ENCODE data around the gene TMED8. TPM values are rescaled to one million over a fixed set of nuclear protein-coding genes. Genes with fewer than 3 reads are reported as not detected.
"Not testable (repeated sequence)": the region's sequence is repeated elsewhere in the genome, so short reads cannot be mapped to it uniquely, and the experiment has no call there.

Gene TMED8
- total and polyA plus RNA-seq, 7 experiments from 2014 or later, result 2.4 to 18.6 (median 6.0) TPM

GRCh38 chr14:77320238-77320935 is 56.5 kb downstream of the TMED8 start, which contains the start of gene POMT2:
TSS of gene POMT2 (minus strand) at chr14:77320883. CDS start at chr14:77320681, 202 bp downstream.
- Mint-ChIP-seq H3K4me1 (peaks cover 12 to 21% (median 16%) of the 10 kb centered on the region in 7 donors), H3K4me3 (peak within 1 kb of the TSS; percentile 94 to 99 (median 98)), H3K27me3 (no peaks in the 10 kb centered on the region), H3K36me3 (no peaks in the 10 kb centered on the region), H3K9me3 (no peaks in the 10 kb centered on the region), H3K27ac (peak within 1 kb of the TSS; percentile 95 to 99 (median 99))
- intact Hi-C loops (cut with micrococcal nuclease), result loop anchor here (1.0 to 10.0 kb wide), 12 partner anchors 196 to 1660 kb away; partner anchors contain the start of genes GPATCH2L (in 2 of the 2), ALKBH1 (in 1 of the 2), CIPC (in 1 of the 2) and ERG28 (in 1 of the 2)
- Histone ChIP-seq H3K4me3 (ENCODE audit: low read length) (peak within 1 kb of the TSS; percentile 97), H3K4me1 (ENCODE audit: control insufficient read depth in 2 of 2, insufficient read depth in 2 of 2, low read length in 2 of 2) (peaks cover 0 to 6% of the 10 kb centered on the region in 2 donors), H3K36me3 (ENCODE audit: control insufficient read depth in 2 of 3, insufficient read depth in 3 of 3, low read length in 3 of 3) (peaks cover 0 to 3% (median 0%) of the 10 kb centered on the region in 3 experiments), H3K9me3 (ENCODE audit: control insufficient read depth in 2 of 3, low read length in 3 of 3) (no peaks in the 10 kb centered on the region), H3K27ac (ENCODE audit: low read depth, low read length) (peak within 1 kb of the TSS; percentile 93), H3K27me3 (ENCODE audit: control insufficient read depth in 2 of 2, insufficient read depth in 2 of 2, low read length in 2 of 2) (no peaks in the 10 kb centered on the region)
- ATAC-seq, result peak; percentile 71
- CTCF ChIA-PET, result interaction anchor here (0.6 to 0.7 kb wide), 2 partner anchors 167 to 304 kb away, joined by 3 to 4 read pairs; no protein-coding TSS in a partner anchor
- POLR2A ChIA-PET, result interaction anchor here (1.2 to 1.8 kb wide), 11 partner anchors 12 to 480 kb away, joined by 3 to 9 read pairs (median 4); partner anchors contain the start of genes ADCK1, CIPC, IRF2BPL and SAMD15
- DNase-seq, result peak; percentile 87 to 94 (median 91)

- no peaks in the 10 kb centered on the region for H3K27me3 Mint-ChIP-seq
- H3K4me1 Mint-ChIP-seq, result peaks cover 12 to 21% (median 16%) of the 10 kb centered on the region in 7 donors
- H3K4me1 ChIP-seq (ENCODE audit: control insufficient read depth in 2 of 2, insufficient read depth in 2 of 2, low read length in 2 of 2), result peaks cover 0 to 6% of the 10 kb centered on the region in 2 donors
- CTCF ChIA-PET, result interaction anchor here (0.7 kb wide), 1 partner anchor 166 kb away, joined by 3 read pairs; no protein-coding TSS in a partner anchor
- H3K27me3 ChIP-seq (ENCODE audit: control insufficient read depth in 2 of 2, insufficient read depth in 2 of 2, low read length in 2 of 2), result no peaks in the 10 kb centered on the region
- H3K9me3 ChIP-seq (ENCODE audit: control insufficient read depth in 2 of 3, low read length in 3 of 3), result no peaks in the 10 kb centered on the region
- peak overlapping the region in 3 of 9 donors; percentile 89 to 98 (median 93) for H3K27ac Mint-ChIP-seq
- intact Hi-C loops (cut with micrococcal nuclease), result no loop called here
- H3K9me3 Mint-ChIP-seq, result no peaks in the 10 kb centered on the region
- no peak overlapping the region for H3K27ac ChIP-seq (ENCODE audit: low read depth, low read length)
- ATAC-seq (no peak), DNase-seq (no peak)
- no peak overlapping the region for H3K4me3 ChIP-seq (ENCODE audit: low read length)
- no peaks in the 10 kb centered on the region for H3K36me3 Mint-ChIP-seq
- H3K36me3 ChIP-seq (ENCODE audit: control insufficient read depth in 2 of 3, insufficient read depth in 3 of 3, low read length in 3 of 3), result peaks cover 0 to 3% (median 0%) of the 10 kb centered on the region in 3 experiments
- POLR2A ChIA-PET, result interaction anchor here (0.7 kb wide), 1 partner anchor 58 kb away, joined by 3 read pairs; the partner anchor contains the start of genes SAMD15 and TMED8
- H3K4me3 Mint-ChIP-seq, result peak overlapping the region in 7 of 10 donors; percentile 25 to 99 (median 85)
These were observed 57.5 kb downstream of the TMED8 start for GRCh38 chr14:77319422-77319821.

- H3K36me3 Mint-ChIP-seq; H3K27ac Mint-ChIP-seq; H3K9me3 Mint-ChIP-seq; DNase-seq; H3K27ac ChIP-seq (ENCODE audit: low read depth, low read length); H3K4me1 ChIP-seq (ENCODE audit: control insufficient read depth in 2 of 2, insufficient read depth in 2 of 2, low read length in 2 of 2); H3K4me3 ChIP-seq (ENCODE audit: low read length); H3K27me3 Mint-ChIP-seq; H3K27me3 ChIP-seq (ENCODE audit: control insufficient read depth in 2 of 2, insufficient read depth in 2 of 2, low read length in 2 of 2); ATAC-seq; CTCF ChIA-PET; H3K9me3 ChIP-seq (ENCODE audit: control insufficient read depth in 2 of 3, low read length in 3 of 3); intact Hi-C loops (cut with micrococcal nuclease); H3K36me3 ChIP-seq (ENCODE audit: control insufficient read depth in 2 of 3, insufficient read depth in 3 of 3, low read length in 3 of 3): not testable (repeated sequence)
- POLR2A ChIA-PET, result interaction anchor here (0.7 kb wide), 1 partner anchor 58 kb away, joined by 3 read pairs; the partner anchor contains the start of genes SAMD15 and TMED8
- peaks cover 12 to 21% (median 16%) of the 10 kb centered on the region in 7 donors for H3K4me1 Mint-ChIP-seq
- peak overlapping the region in 2 of 10 donors; percentile 41 to 85 for H3K4me3 Mint-ChIP-seq
These were observed 58.1 kb downstream of the TMED8 start for GRCh38 chr14:77318756-77319155.

GRCh38 chr14:77318006-77318553 is 58.8 kb downstream of the TMED8 start:
- H3K36me3 ChIP-seq (ENCODE audit: control insufficient read depth in 2 of 3, insufficient read depth in 3 of 3, low read length in 3 of 3), result peaks cover 0 to 3% (median 0%) of the 10 kb centered on the region in 3 experiments
- Mint-ChIP-seq H3K4me1 (peaks cover 12 to 21% (median 16%) of the 10 kb centered on the region in 7 donors), H3K9me3 (no peaks in the 10 kb centered on the region), H3K27ac (no peak overlapping the region), H3K27me3 (no peaks in the 10 kb centered on the region), H3K4me3 (no peak overlapping the region), H3K36me3 (no peaks in the 10 kb centered on the region)
- H3K4me3 ChIP-seq (ENCODE audit: low read length), result no peak overlapping the region
- ATAC-seq (no peak), DNase-seq (no peak)
- no peaks in the 10 kb centered on the region for H3K9me3 ChIP-seq (ENCODE audit: control insufficient read depth in 2 of 3, low read length in 3 of 3)
- no peak overlapping the region for H3K27ac ChIP-seq (ENCODE audit: low read depth, low read length)
- H3K4me1 ChIP-seq (ENCODE audit: control insufficient read depth in 2 of 2, insufficient read depth in 2 of 2, low read length in 2 of 2), result peaks cover 0 to 6% of the 10 kb centered on the region in 2 donors
- CTCF ChIA-PET, result no interaction called here
- intact Hi-C loops (cut with micrococcal nuclease), result no loop called here
- POLR2A ChIA-PET, result no interaction called here
- no peaks in the 10 kb centered on the region for H3K27me3 ChIP-seq (ENCODE audit: control insufficient read depth in 2 of 2, insufficient read depth in 2 of 2, low read length in 2 of 2)

GRCh38 chr14:77316872-77317301 is 60.0 kb downstream of the TMED8 start:
- no peak overlapping the region for H3K4me3 Mint-ChIP-seq
- no peaks in the 10 kb centered on the region for H3K9me3 ChIP-seq (ENCODE audit: control insufficient read depth in 2 of 3, low read length in 3 of 3)
- peaks cover 0 to 3% (median 0%) of the 10 kb centered on the region in 3 experiments for H3K36me3 ChIP-seq (ENCODE audit: control insufficient read depth in 2 of 3, insufficient read depth in 3 of 3, low read length in 3 of 3)
- ATAC-seq (no peak), DNase-seq (no peak)
- H3K9me3 Mint-ChIP-seq, result no peaks in the 10 kb centered on the region
- H3K4me3 ChIP-seq (ENCODE audit: low read length), result no peak overlapping the region
- no peaks in the 10 kb centered on the region for H3K27me3 Mint-ChIP-seq
- peaks cover 6 to 11% (median 9%) of the 10 kb centered on the region in 7 donors for H3K4me1 Mint-ChIP-seq
- H3K4me1 ChIP-seq (ENCODE audit: control insufficient read depth in 2 of 2, insufficient read depth in 2 of 2, low read length in 2 of 2), result peaks cover 0 to 6% of the 10 kb centered on the region in 2 donors
- no peaks in the 10 kb centered on the region for H3K27me3 ChIP-seq (ENCODE audit: control insufficient read depth in 2 of 2, insufficient read depth in 2 of 2, low read length in 2 of 2)
- no peak overlapping the region for H3K27ac ChIP-seq (ENCODE audit: low read depth, low read length)
- intact Hi-C loops (cut with micrococcal nuclease), result loop anchor here (1.0 to 2.0 kb wide), 7 partner anchors 16 to 1266 kb away; no protein-coding TSS in a partner anchor
- CTCF ChIA-PET, result interaction anchor here (0.6 to 1.8 kb wide), 7 partner anchors 10 to 444 kb away, joined by 3 to 10 read pairs (median 4); no protein-coding TSS in a partner anchor
- H3K36me3 Mint-ChIP-seq, result no peaks in the 10 kb centered on the region
- no peak overlapping the region for H3K27ac Mint-ChIP-seq
- POLR2A ChIA-PET, result no interaction called here

- intact Hi-C loops (cut with micrococcal nuclease), result loop anchor here (1.0 to 2.0 kb wide), 7 partner anchors 15 to 1265 kb away; no protein-coding TSS in a partner anchor
- POLR2A ChIA-PET, result interaction anchor here (1.3 kb wide), 1 partner anchor 61 kb away, joined by 3 read pairs; the partner anchor contains the start of genes SAMD15 and TMED8
- peaks cover 0 to 6% of the 10 kb centered on the region in 2 donors for H3K4me1 ChIP-seq (ENCODE audit: control insufficient read depth in 2 of 2, insufficient read depth in 2 of 2, low read length in 2 of 2)
- no peak for ATAC-seq
- Mint-ChIP-seq H3K4me1 (peaks cover 5 to 9% (median 6%) of the 10 kb centered on the region in 7 donors), H3K9me3 (no peaks in the 10 kb centered on the region), H3K27me3 (no peaks in the 10 kb centered on the region), H3K27ac (no peak overlapping the region), H3K36me3 (no peaks in the 10 kb centered on the region), H3K4me3 (no peak overlapping the region)
- H3K27me3 ChIP-seq (ENCODE audit: control insufficient read depth in 2 of 2, insufficient read depth in 2 of 2, low read length in 2 of 2), result no peaks in the 10 kb centered on the region
- no peak overlapping the region for H3K4me3 ChIP-seq (ENCODE audit: low read length)
- H3K27ac ChIP-seq (ENCODE audit: low read depth, low read length), result no peak overlapping the region
- no peaks in the 10 kb centered on the region for H3K9me3 ChIP-seq (ENCODE audit: control insufficient read depth in 2 of 3, low read length in 3 of 3)
- H3K36me3 ChIP-seq (ENCODE audit: control insufficient read depth in 2 of 3, insufficient read depth in 3 of 3, low read length in 3 of 3), result peaks cover 0 to 3% (median 0%) of the 10 kb centered on the region in 3 experiments
- CTCF ChIA-PET, result interaction anchor here (0.6 to 1.8 kb wide), 19 partner anchors 9 to 1265 kb away, joined by 3 to 11 read pairs (median 4); partner anchors contain the start of genes SAMD15 and TMED8
- no peak for DNase-seq
These were observed 60.7 kb downstream of the TMED8 start for GRCh38 chr14:77316195-77316505.
